Endodermal cell (in vitro differentiated cells): ENCODE data around the gene FSD1. TPM values are rescaled to one million over a fixed set of nuclear protein-coding genes. Genes with fewer than 3 reads are reported as not detected.

ENCODE experiments used
- DNase-seq: peaks from one replicate; pipeline ENCODE4 v3.0.0-alpha.2; 2017
- H3K27ac ChIP-seq: 2 replicates; pipeline ENCODE4 v1.5.1; 2013; ENCODE audit warnings: mild to moderate bottlenecking, low read depth, low read length, moderate library complexity
- H3K27me3 ChIP-seq: 2 replicates; pipeline ENCODE4 v1.6.1; 2013; ENCODE audit warnings: mild to moderate bottlenecking, low read length, moderate library complexity; ENCODE audit not compliant: insufficient read depth, control insufficient read depth, poor library complexity, severe bottlenecking
- H3K36me3 ChIP-seq: 2 replicates; pipeline ENCODE4 v1.7.0; 2013; ENCODE audit warnings: mild to moderate bottlenecking, low read length, moderate library complexity; ENCODE audit not compliant: control insufficient read depth, insufficient read depth
- H3K4me1 ChIP-seq: one replicate; pipeline ENCODE4 v1.7.0; 2013; ENCODE audit warnings: low read length; ENCODE audit not compliant: control insufficient read depth, insufficient read depth
- H3K4me3 ChIP-seq: 2 replicates; pipeline ENCODE4 v1.5.1; 2013; ENCODE audit warnings: mild to moderate bottlenecking, low read length, moderate library complexity
- H3K9ac ChIP-seq: 2 replicates; pipeline ENCODE4 v1.6.1; 2013; ENCODE audit warnings: mild to moderate bottlenecking, low read length, moderate library complexity; ENCODE audit not compliant: poor library complexity, severe bottlenecking; ENCODE audit errors: extremely low read depth
- H3K9me3 ChIP-seq: 2 replicates; pipeline ENCODE4 v1.6.1; 2013; ENCODE audit warnings: mild to moderate bottlenecking, low read length, moderate library complexity; ENCODE audit not compliant: control insufficient read depth
- H3K27ac Mint-ChIP-seq: 2 replicates; pipeline ENCODE4 v1.8.0; 2020; ENCODE audit warnings: mixed read lengths
- H3K27me3 Mint-ChIP-seq: 2 replicates; pipeline ENCODE4 v1.8.0; 2021; ENCODE audit warnings: mild to moderate bottlenecking, mixed read lengths; ENCODE audit not compliant: insufficient read depth
- H3K36me3 Mint-ChIP-seq: 2 replicates; pipeline ENCODE4 v1.8.0; 2020; ENCODE audit warnings: low read depth, mixed read lengths
- H3K4me1 Mint-ChIP-seq: 2 replicates; pipeline ENCODE4 v1.8.0; 2020; ENCODE audit warnings: mixed read lengths
- H3K4me3 Mint-ChIP-seq: 2 replicates; pipeline ENCODE4 v1.8.0; 2020; ENCODE audit warnings: mild to moderate bottlenecking, moderate library complexity, mixed read lengths
- H3K9me3 Mint-ChIP-seq: 2 replicates; pipeline ENCODE4 v1.8.0; 2020; ENCODE audit warnings: mild to moderate bottlenecking, mixed read lengths
- WGBS, 2 experiments: methylation state at CpG; one replicate each; pipeline versions ENCODE4 v1.1.5 to v1.1.7; 2013; ENCODE audit warnings: missing lambda C conversion rate in 2 of 2, mixed read lengths in 1 of 2; ENCODE audit not compliant: insufficient coverage in 1 of 2, insufficient read length in 1 of 2; 5-methylcytosine and 5-hydroxymethylcytosine counted together
- total RNA-seq, 2 donors: library from RNA; stranded (reverse); fragmentation: NEBNext Ultra II Directional in 1 of 2; extraction: Animal tissue kit (Norgen Biotek cat#: 25700) in 1 of 2; gene quantifications; 2 replicates in 1 of 2; 3 replicates in 1 of 2; pipeline ENCODE4 v1.2.1, GENCODE V29; 2021
- TF ChIP-seq, protein P1 (sequence below): fragments of 200-600 bp; sonication (generic); conservative IDR thresholded peaks from 2 replicates; pipeline ENCODE4 v1.5.0; 2021; ENCODE audit warnings: antibody characterized with exemption, mild to moderate bottlenecking

The FSD1 gene
- total RNA-seq, 2 donors from 2014 or later, result 33.3 to 37.9 TPM

DNA sequence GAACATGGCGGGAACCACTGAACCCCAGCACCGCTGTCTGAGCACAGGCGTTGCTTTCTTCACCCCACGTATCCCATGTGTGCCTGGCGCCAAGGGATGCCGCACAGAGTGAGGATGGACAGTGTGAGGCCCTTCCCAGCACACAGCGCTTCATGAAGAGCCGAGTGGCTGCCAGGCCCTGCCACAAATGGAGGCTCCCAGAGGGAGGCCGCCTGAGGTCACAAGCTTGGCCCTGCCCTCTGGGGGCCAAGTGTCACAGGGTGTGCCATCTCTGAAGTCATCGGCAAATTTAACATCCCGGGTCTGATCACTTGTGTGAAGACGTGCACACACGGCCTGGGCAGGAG, 63.4 kb downstream of the FSD1 start:
- no peak for DNase-seq
- Histone ChIP-seq H3K9me3 (no peaks in the 10 kb centered on the region), H3K36me3 (peaks cover 17% of the 10 kb centered on the region), H3K4me1 (no peaks in the 10 kb centered on the region), H3K27me3 (no peaks in the 10 kb centered on the region), H3K4me3 (no peak overlapping the region), H3K9ac (no peak overlapping the region), H3K27ac (no peak overlapping the region)
- Mint-ChIP-seq H3K27me3 (no peaks in the 10 kb centered on the region), H3K4me3 (no peak overlapping the region), H3K9me3 (no peaks in the 10 kb centered on the region), H3K27ac (peak overlapping the region; percentile 65), H3K36me3 (peaks cover 12% of the 10 kb centered on the region), H3K4me1 (peaks cover 11% of the 10 kb centered on the region)
- 94 to 100% methylated on average over 9 to 13 of the region's 13 CpGs for WGBS, 2 experiments
- TF ChIP-seq, protein P1, sequence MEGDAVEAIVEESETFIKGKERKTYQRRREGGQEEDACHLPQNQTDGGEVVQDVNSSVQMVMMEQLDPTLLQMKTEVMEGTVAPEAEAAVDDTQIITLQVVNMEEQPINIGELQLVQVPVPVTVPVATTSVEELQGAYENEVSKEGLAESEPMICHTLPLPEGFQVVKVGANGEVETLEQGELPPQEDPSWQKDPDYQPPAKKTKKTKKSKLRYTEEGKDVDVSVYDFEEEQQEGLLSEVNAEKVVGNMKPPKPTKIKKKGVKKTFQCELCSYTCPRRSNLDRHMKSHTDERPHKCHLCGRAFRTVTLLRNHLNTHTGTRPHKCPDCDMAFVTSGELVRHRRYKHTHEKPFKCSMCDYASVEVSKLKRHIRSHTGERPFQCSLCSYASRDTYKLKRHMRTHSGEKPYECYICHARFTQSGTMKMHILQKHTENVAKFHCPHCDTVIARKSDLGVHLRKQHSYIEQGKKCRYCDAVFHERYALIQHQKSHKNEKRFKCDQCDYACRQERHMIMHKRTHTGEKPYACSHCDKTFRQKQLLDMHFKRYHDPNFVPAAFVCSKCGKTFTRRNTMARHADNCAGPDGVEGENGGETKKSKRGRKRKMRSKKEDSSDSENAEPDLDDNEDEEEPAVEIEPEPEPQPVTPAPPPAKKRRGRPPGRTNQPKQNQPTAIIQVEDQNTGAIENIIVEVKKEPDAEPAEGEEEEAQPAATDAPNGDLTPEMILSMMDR, result no peak

DNA sequence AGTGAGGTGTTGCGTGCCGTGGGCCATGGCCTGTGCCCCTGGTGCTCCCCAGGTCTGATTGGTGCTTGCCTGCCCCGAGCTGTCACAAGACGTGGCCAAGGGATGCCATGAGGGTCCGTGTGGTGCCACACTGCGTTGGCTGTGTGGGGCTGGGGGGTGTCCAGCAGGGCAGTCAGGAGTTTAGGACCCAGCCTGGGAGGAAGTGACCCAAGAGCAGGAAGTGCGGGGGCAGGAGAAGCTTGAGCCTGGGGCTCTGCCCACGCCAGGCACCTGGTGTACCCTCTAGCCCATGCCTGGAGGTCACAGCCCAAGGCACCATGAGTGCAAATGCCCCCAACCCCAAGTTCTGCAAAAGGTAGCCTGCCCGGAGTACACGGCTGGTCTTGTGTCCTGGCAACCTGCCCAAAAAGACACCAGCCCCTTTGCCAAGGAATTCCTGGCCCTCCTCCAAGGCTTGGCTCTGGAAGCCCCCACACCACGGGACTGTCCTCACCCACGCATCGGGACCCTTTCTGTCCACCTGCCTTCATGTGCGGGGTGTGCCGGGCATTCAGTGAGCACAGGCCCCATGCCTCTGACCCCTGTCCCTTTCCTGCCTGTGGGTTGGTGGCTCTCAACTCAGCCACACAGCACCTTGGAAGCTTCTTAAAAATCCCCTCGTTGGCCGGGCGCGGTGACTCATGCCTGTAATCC, 63.9 kb downstream of the FSD1 start:
- Mint-ChIP-seq H3K9me3 (no peaks in the 10 kb centered on the region), H3K36me3 (peaks cover 12% of the 10 kb centered on the region), H3K4me3 (peak overlapping the region; percentile 10), H3K27me3 (no peaks in the 10 kb centered on the region), H3K4me1 (peaks cover 11% of the 10 kb centered on the region), H3K27ac (peak overlapping the region; percentile 88)
- no peak overlapping the region for H3K27ac ChIP-seq
- TF ChIP-seq, protein P1, result no peak
- WGBS, 2 experiments, result 91 to 93% methylated on average over 11 to 19 of the region's 19 CpGs
- no peak overlapping the region for H3K4me3 ChIP-seq
- H3K9ac ChIP-seq, result no peak overlapping the region
- H3K9me3 ChIP-seq, result no peaks in the 10 kb centered on the region
- H3K4me1 ChIP-seq, result no peaks in the 10 kb centered on the region
- H3K36me3 ChIP-seq, result peaks cover 17% of the 10 kb centered on the region
- DNase-seq, result peak; percentile 54
- no peaks in the 10 kb centered on the region for H3K27me3 ChIP-seq

DNA sequence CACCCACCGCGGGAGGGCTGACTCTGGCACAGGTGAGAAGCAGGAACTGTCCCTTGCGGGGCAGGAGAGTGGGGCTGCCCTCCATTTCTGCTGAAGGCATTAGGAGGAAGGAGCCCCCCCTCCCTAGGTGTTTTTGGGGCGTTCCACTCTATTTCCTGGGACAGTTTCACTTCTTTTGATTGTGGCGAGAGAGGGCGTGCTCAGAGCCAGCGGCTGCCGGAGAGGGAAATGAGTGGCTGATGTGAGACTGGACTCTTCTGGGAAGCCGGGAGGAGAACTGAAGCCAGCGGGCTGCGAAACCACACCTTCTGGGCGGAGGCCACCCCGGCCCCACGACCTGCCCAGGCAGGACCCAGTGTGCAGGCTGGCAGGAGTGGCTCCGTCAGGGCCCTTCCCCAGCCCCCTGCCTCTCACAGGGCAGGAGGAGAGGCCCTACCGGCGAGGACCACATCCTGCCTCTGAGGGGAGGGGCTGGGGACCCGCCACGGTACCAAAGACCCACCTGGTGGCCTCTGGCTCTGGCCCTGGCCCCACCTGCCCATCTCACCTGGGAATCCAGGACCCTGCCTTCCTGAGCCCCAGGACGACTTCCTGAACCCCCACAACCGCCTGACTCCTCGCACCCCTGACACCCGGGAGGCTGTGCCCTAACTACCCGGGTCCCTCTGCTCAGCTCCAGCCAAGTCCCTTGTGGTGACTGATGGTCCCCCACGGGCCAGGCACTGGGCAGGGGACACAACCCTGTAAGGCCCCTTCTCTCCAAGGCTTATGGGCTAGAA, 64.9 kb downstream of the FSD1 start:
- TF ChIP-seq, protein P1, result no peak

More for the DNA sequence above, 64.9 kb downstream of the FSD1 start:
- Histone ChIP-seq H3K4me1 (no peaks in the 10 kb centered on the region), H3K9me3 (no peaks in the 10 kb centered on the region), H3K9ac (no peak overlapping the region), H3K36me3 (peaks cover 17% of the 10 kb centered on the region), H3K27me3 (no peaks in the 10 kb centered on the region), H3K27ac (peak overlapping the region; percentile 32), H3K4me3 (no peak overlapping the region)
- DNase-seq, result peak; percentile 86
- no peaks in the 10 kb centered on the region for H3K9me3 Mint-ChIP-seq
- H3K4me1 Mint-ChIP-seq, result peaks cover 14% of the 10 kb centered on the region
- no peaks in the 10 kb centered on the region for H3K27me3 Mint-ChIP-seq
- H3K36me3 Mint-ChIP-seq, result peaks cover 9% of the 10 kb centered on the region
- 73 to 77% methylated on average over 11 to 25 of the region's 25 CpGs for WGBS, 2 experiments
- H3K4me3 Mint-ChIP-seq, result peak overlapping the region; percentile 10
- peak overlapping the region; percentile 88 for H3K27ac Mint-ChIP-seq
